DND-41 (cell line): ENCODE data around the gene CNTNAP5.

Experiments
- ATAC-seq: fragments of 200-7000 bp; cut with Tn5 transposase; 3 replicates; pipeline ENCODE4 v1.9.1; 2021; ENCODE audit warnings: low read depth; ENCODE audit not compliant: insufficient read depth
- DNase-seq: peaks from one replicate; pipeline ENCODE4 v3.0.0-alpha.2; 2020
- H2AFZ ChIP-seq: 2 replicates; pipeline ENCODE4 v1.6.0; 2012; ENCODE audit warnings: low read depth, low read length
- H3K27ac ChIP-seq: 2 replicates; pipeline ENCODE4 v1.5.1; 2012; ENCODE audit warnings: low read length, inconsistent platforms
- H3K27me3 ChIP-seq: fragments of 200-600 bp; sonication (generic); 2 replicates; pipeline ENCODE4 v1.6.0; 2012; ENCODE audit warnings: low read length, mild to moderate bottlenecking, inconsistent platforms; ENCODE audit not compliant: insufficient read depth, poor library complexity
- H3K36me3 ChIP-seq: 2 replicates; pipeline ENCODE4 v1.5.1; 2012; ENCODE audit warnings: low read length, inconsistent platforms; ENCODE audit not compliant: insufficient read depth
- H3K4me1 ChIP-seq: 2 replicates; pipeline ENCODE4 v1.5.1; 2012; ENCODE audit warnings: mild to moderate bottlenecking, low read length; ENCODE audit not compliant: insufficient read depth
- H3K4me2 ChIP-seq: 2 replicates; pipeline ENCODE4 v1.6.0; 2012; ENCODE audit warnings: mild to moderate bottlenecking, moderate library complexity, low read length, inconsistent platforms; ENCODE audit not compliant: insufficient read depth
- H3K4me3 ChIP-seq, 2 experiments: fragments of 200-600 bp in 1 of 2; shearing (Covaris generic) in 1 of 2; 2 replicates each; pipeline ENCODE4 v1.5.1; 2012 to 2016; ENCODE audit warnings: inconsistent platforms in 2 of 2, low read length in 2 of 2, mild to moderate bottlenecking in 2 of 2, low read depth in 1 of 2, moderate library complexity in 1 of 2
- H3K79me2 ChIP-seq: 2 replicates; pipeline ENCODE4 v1.6.0; 2012; ENCODE audit warnings: low read length, inconsistent platforms; ENCODE audit not compliant: insufficient read depth
- H3K9ac ChIP-seq: 2 replicates; pipeline ENCODE4 v1.6.0; 2012; ENCODE audit warnings: low read depth, mild to moderate bottlenecking, inconsistent platforms, low read length, moderate library complexity
- H3K9me3 ChIP-seq: 2 replicates; pipeline ENCODE4 v1.5.1; 2012; ENCODE audit warnings: low read length, moderate library complexity, mild to moderate bottlenecking, inconsistent platforms; ENCODE audit not compliant: insufficient read depth, severe bottlenecking
- H4K20me1 ChIP-seq: 2 replicates; pipeline ENCODE4 v1.6.0; 2012; ENCODE audit warnings: low read length; ENCODE audit not compliant: insufficient read depth
- CTCF ChIP-seq: IDR thresholded peaks from 2 replicates; pipeline ENCODE4 v1.5.1; 2012; ENCODE audit warnings: borderline replicate concordance, low read length, moderate library complexity, mild to moderate bottlenecking; ENCODE audit not compliant: poor library complexity, severe bottlenecking; ENCODE audit errors: extremely low read depth
- EZH2 ChIP-seq: IDR thresholded peaks from 3 replicates; pipeline ENCODE4 v1.6.1; 2012; ENCODE audit warnings: borderline replicate concordance, low read depth, mild to moderate bottlenecking, moderate library complexity, low read length, inconsistent platforms; ENCODE audit not compliant: severe bottlenecking

The CNTNAP5 gene

GRCh38 chr2:124663645-124663997 is 638.5 kb downstream of the CNTNAP5 start:
- Histone ChIP-seq H3K27ac (no peak overlapping the region), H3K36me3 (no peaks in the 10 kb centered on the region), H3K4me1 (no peaks in the 10 kb centered on the region), H3K4me2 (no peak overlapping the region), H2AFZ (no peak overlapping the region), H3K4me3 (no peak overlapping the region), H3K27me3 (no peaks in the 10 kb centered on the region), H3K9me3 (no peaks in the 10 kb centered on the region), H3K79me2 (no peaks in the 10 kb centered on the region), H3K9ac (no peak overlapping the region), H4K20me1 (no peaks in the 10 kb centered on the region)
- DNase-seq: no peak
- no peak for ATAC-seq
- TF ChIP-seq CTCF: no peak
- no peak for TF ChIP-seq EZH2

- Histone ChIP-seq H3K36me3 (no peaks in the 10 kb centered on the region), H3K4me3 (no peak overlapping the region), H3K9ac (no peak overlapping the region), H3K9me3 (no peaks in the 10 kb centered on the region), H3K4me1 (no peaks in the 10 kb centered on the region), H3K27ac (no peak overlapping the region), H3K79me2 (no peaks in the 10 kb centered on the region), H3K27me3 (no peaks in the 10 kb centered on the region), H2AFZ (no peak overlapping the region), H3K4me2 (no peak overlapping the region), H4K20me1 (no peaks in the 10 kb centered on the region)
- DNase-seq (no peak), ATAC-seq (no peak)
- TF ChIP-seq CTCF (no peak), EZH2 (no peak)
These were observed 639.3 kb downstream of the CNTNAP5 start for GRCh38 chr2:124664363-124664762.

- ATAC-seq (no peak), DNase-seq (no peak)
- no peaks in the 10 kb centered on the region for H4K20me1 ChIP-seq
- H3K9me3 ChIP-seq: no peaks in the 10 kb centered on the region
- no peak overlapping the region for H3K9ac ChIP-seq
- H3K4me2 ChIP-seq: no peak overlapping the region
- no peak overlapping the region for H2AFZ ChIP-seq
- H3K4me3 ChIP-seq: no peak overlapping the region
- no peaks in the 10 kb centered on the region for H3K4me1 ChIP-seq
- H3K27me3 ChIP-seq: no peaks in the 10 kb centered on the region
- H3K79me2 ChIP-seq: no peaks in the 10 kb centered on the region
- no peak for TF ChIP-seq EZH2
- no peak for TF ChIP-seq CTCF
- no peaks in the 10 kb centered on the region for H3K36me3 ChIP-seq
- H3K27ac ChIP-seq: no peak overlapping the region
These were observed 641.9 kb downstream of the CNTNAP5 start for GRCh38 chr2:124666976-124667375.

- Histone ChIP-seq H3K36me3 (no peaks in the 10 kb centered on the region), H3K9me3 (no peaks in the 10 kb centered on the region), H3K79me2 (no peaks in the 10 kb centered on the region), H3K9ac (no peak overlapping the region), H3K27me3 (no peaks in the 10 kb centered on the region), H4K20me1 (no peaks in the 10 kb centered on the region), H2AFZ (no peak overlapping the region), H3K4me1 (no peaks in the 10 kb centered on the region), H3K4me3 (no peak overlapping the region), H3K27ac (no peak overlapping the region), H3K4me2 (no peak overlapping the region)
- TF ChIP-seq CTCF (no peak), EZH2 (no peak)
- no peak for DNase-seq
- ATAC-seq: no peak
These were observed 643.1 kb downstream of the CNTNAP5 start for GRCh38 chr2:124668161-124668560.
